WTC11 (cell line): Measurements from ENCODE around the gene TCF7.

Experiments
- ATF6 ChIP-seq: sonication (generic); formaldehyde crosslinking; IDR thresholded peaks from 2 replicates; pipeline ENCODE4 v1.8.1; 2023; ENCODE audit warnings: mild to moderate bottlenecking, missing genetic modification reagents
- CTCF ChIP-seq: fragments of 200-600 bp; IDR thresholded peaks from 2 replicates; pipeline ENCODE4 v1.8.0; 2022; ENCODE audit warnings: antibody characterized with exemption
- E2F4 ChIP-seq: sonication (generic); formaldehyde crosslinking; IDR thresholded peaks from 2 replicates; pipeline ENCODE4 v1.8.1; 2022; ENCODE audit warnings: low read depth, mild to moderate bottlenecking, moderate library complexity, missing genetic modification reagents, borderline replicate concordance
- ELF4 ChIP-seq: sonication (generic); formaldehyde crosslinking; IDR thresholded peaks from 2 replicates; pipeline ENCODE4 v1.8.1; 2022; ENCODE audit warnings: low read depth, mild to moderate bottlenecking, moderate library complexity, missing genetic modification reagents
- IRF2 ChIP-seq: sonication (generic); formaldehyde crosslinking; IDR thresholded peaks from 2 replicates; pipeline ENCODE4 v1.8.0; 2022; ENCODE audit warnings: low read depth, missing genetic modification reagents, borderline replicate concordance
- MAX ChIP-seq: sonication (generic); formaldehyde crosslinking; IDR thresholded peaks from 2 replicates; pipeline ENCODE4 v1.8.0; 2022; ENCODE audit warnings: mild to moderate bottlenecking, missing genetic modification reagents
- MXD4 ChIP-seq: fragments of 250-450 bp; sonication (Bioruptor Pico); IDR thresholded peaks from 2 replicates; pipeline ENCODE4 v1.8.0; 2021; ENCODE audit warnings: mild to moderate bottlenecking, moderate library complexity, borderline replicate concordance
- ZNF121 ChIP-seq: sonication (generic); formaldehyde crosslinking; IDR thresholded peaks from 2 replicates; pipeline ENCODE4 v1.8.0; 2023; ENCODE audit warnings: missing genetic modification reagents
- ZNF281 ChIP-seq: sonication (generic); formaldehyde crosslinking; IDR thresholded peaks from 2 replicates; pipeline ENCODE4 v1.8.0; 2023; ENCODE audit warnings: mild to moderate bottlenecking, missing genetic modification reagents

GRCh38 chr5:134141331-134142050 lies 27.0 kb downstream of the TCF7 start:
- no peak for TF ChIP-seq ZNF121
- TF ChIP-seq ELF4, result no peak
- no peak for TF ChIP-seq CTCF
- no peak for TF ChIP-seq ZNF281
- TF ChIP-seq MXD4 (CRISPR knock-in tag), result no peak
- TF ChIP-seq IRF2 (CRISPR knock-in tag), result no peak
- no peak for TF ChIP-seq ATF6 (CRISPR knock-in tag)
- no peak for TF ChIP-seq E2F4 (CRISPR knock-in tag)
- TF ChIP-seq MAX, result no peak
